Measurements from ENCODE around the gene GNG12.

- TF ChIP-seq EZH2 (IDR thresholded peaks at IDR 0.05; ENCODE audit: low read length): no peak
- TF ChIP-seq CTCF (optimal IDR thresholded peaks at IDR 0.05 in 1 of 3, IDR thresholded peaks at IDR 0.05 in 1 of 3, conservative IDR thresholded peaks at IDR 0.05 in 1 of 3; ENCODE audit: extremely low read depth in 1 of 3, insufficient read depth in 2 of 3, low read length in 3 of 3): no peak
Observed at GRCh38 chr1:67843746-67844145, 10.5 kb upstream of the GNG12 start.

All from keratinocyte (primary cell).